NCI-H2107 treated with DMSO at 0.1 percent for 48 hours (cell line): ENCODE data around the gene PXT1.
A peak's percentile ranks its signal among the peaks of the same experiment; 100 is the strongest.
"Not testable (repeated sequence)": the region's sequence is repeated elsewhere in the genome, so short reads cannot be mapped to it uniquely, and the experiment has no call there.

Experiments used
- DNase-seq: peaks from one replicate; lab custom pipeline; 2025; ENCODE audit not compliant: unreplicated experiment; lab: John Stamatoyannopoulos, UW

The PXT1 gene, protein sequence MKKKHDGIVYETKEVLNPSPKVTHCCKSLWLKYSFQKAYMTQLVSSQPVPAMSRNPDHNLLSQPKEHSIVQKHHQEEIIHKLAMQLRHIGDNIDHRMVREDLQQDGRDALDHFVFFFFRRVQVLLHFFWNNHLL

DNA sequence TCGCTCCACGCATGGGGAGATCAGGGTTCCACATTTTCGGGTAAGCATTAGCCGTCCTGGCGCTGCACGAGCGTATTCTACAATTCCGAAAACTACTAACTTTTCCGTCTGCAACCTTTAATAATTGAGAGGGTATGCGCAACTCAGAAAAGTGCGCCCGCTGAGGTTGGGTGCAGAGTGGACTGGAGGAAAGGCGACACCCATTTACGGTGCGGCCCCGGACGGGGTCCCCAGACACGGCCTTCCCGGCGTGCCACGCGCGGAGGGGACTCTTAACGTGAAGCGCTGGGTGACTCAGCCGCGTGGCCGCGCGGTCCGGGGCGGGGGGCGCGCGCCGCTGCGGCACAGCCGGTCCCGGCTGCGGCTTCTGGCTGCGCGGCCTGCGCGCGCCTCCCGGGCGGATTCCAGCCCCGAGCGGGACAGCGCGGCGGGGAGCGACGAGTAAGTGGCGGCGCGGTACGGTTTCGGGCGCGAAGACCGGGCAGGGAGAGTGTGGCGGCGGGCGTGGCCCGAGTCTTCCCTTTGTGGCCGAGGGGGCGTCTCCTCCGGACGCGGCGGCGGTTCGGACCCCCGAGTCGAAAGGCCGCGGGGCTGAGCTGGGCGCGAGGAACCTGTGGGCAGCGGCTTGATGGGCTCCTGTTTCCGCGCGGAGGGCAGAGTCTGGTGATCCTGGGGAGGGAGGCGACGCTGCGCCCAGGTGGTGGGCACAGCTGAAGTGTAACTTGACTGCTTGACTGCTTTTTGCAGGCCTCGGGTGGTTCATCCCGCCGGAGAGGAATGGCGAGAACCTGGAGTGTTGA is at the start of gene PXT1, which contains the start of gene KCTD20:
Gene PXT1, minus strand, starts transcription at position 184 of the 800 bp plus-strand sequence. CDS start 16,772 bp downstream, outside the sequence.
Gene KCTD20, plus strand, starts transcription at position 330 of the 800 bp plus-strand sequence. CDS start 27,098 bp downstream, outside the sequence.
- peak; percentile 47 for DNase-seq

DNA sequence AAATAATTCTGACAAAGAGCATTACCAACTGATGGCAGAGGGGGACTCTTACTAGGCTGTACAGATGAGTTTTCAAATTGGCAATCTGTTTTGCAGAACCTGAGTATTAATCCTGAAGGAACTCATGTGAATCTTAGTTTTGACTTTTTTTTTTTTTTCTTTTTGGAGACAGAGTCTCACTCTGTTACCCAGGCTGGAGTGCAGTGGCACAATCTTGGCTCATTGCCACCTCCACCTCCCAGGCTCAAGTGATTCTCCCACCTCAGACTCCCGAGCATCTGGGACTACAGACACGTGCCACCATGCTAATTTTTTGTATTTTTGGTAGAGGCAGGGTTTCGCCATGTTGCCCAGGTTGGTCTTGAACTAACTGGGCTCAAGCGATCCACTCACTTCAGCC is 49.4 kb upstream of the PXT1 start:
- DNase-seq, result no peak

DNA sequence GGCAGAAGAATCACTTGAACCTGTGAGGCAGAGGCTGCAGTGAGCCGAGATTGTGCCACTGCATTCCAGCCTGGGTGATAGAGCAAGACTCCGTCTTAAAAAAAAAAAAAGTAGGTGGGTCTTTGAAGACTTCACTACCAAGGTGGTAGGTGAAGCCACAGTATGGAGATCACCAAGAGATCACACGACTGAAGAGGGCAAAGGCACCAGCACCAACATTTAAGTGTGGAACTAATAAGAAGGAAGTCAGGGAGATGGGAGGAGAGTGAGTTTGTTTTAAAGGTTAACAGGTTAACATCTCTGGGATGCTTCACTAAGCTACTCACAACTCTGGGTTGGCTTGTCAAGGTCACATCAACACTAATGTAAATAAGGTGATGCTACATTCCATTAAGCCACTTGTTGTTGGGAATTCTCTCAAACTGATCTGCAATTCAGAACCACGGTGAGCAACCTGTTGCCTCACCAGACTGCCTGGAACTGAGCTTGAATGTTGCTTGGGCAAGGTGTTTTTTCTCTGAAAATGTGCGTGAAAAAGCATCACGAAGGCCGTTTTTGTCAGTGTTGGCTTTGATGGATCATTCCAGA is 48.8 kb upstream of the PXT1 start:
- DNase-seq, result no peak

- DNase-seq, result no peak
Measured at GRCh38 chr6:36489426-36489825, 46.8 kb upstream of the PXT1 start.

GRCh38 chr6:36488221-36488620 is 45.6 kb upstream of the PXT1 start:
- no peak for DNase-seq

DNA sequence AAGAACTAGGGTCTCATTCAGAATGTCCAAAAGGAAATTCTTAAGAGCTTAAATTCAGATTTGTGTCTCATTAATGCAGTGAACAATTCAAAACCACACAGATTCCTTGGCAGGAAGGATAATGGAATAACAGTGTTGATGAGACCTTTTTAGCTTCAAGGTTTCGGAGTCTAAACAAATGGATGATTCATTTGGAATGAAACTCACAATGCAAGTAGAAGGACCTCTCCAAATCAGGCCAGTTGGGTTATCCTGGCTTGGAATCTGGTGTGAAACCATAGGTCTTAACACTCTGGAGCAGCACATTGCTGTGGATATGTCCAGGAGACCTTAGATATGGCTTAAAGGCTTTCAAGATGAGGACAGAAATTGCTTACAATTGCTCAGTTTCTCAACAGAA is 45.0 kb upstream of the PXT1 start:
- no peak for DNase-seq

- DNase-seq, result no peak
Measured at GRCh38 chr6:36484736-36485135, 42.1 kb upstream of the PXT1 start.

DNA sequence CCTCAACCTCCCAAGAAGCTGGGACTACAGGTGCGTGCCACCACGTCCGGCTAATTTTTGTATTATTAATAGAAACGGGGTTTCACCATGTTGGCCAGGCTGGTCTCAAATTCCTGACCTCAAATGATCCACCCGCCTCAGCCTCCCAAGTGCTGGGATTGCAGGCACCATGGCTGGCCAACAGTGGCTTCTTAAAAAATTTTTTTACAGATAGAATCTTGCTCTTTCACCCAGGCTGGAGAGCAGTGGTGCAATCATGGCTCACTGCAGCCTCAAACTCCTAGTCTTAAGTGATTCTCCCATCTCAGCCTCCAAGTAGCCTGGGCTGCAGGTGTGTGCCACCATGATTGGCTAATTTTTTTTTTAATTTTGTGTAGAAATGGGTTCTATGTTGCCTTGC is 40.7 kb upstream of the PXT1 start:
- not testable (repeated sequence) for DNase-seq

DNA sequence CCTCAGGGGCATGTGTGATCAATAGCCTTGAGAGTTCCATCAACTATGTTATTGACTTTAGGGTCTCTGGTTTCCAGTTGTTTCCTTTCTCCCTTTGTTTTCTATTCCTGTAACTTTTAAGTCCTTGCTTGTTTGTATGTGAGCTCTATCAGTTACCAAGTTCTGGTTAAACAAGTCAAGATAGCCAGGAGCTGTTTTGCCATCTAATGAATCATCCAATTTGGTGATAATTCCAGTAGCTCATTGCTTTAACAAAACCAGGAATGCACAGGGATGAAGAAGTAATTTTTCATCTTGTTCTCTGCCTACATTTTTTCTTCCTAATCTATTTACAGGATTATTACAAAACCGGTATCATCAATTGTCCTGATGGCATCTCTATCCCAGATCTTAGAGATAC is 36.6 kb upstream of the PXT1 start:
- no peak for DNase-seq

DNA sequence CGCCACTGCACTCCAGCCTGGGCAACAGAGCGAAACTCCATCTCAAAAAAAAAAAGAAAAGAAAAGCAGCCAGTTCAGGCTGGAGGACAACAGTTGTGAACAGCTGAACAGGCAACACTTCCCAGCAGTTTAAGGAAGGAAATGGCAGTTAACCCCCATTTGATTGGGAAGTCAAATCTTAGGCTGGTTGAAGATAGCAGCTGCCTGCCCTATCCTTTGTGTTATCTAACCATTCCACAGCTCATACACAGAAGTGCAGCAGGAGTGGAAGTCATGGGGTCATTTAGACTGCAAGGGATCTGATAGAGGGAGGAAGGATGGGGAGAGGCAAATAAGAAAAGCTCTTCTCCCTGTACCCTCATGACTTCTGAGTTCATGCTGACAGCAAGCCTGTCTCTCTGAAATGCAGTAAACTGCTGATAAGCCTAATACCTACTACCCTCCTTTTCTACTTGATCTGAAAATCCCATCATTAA is 35.4 kb upstream of the PXT1 start:
- DNase-seq, result no peak

- no peak for DNase-seq
Measured at GRCh38 chr6:36469946-36470345, 27.3 kb upstream of the PXT1 start.

DNA sequence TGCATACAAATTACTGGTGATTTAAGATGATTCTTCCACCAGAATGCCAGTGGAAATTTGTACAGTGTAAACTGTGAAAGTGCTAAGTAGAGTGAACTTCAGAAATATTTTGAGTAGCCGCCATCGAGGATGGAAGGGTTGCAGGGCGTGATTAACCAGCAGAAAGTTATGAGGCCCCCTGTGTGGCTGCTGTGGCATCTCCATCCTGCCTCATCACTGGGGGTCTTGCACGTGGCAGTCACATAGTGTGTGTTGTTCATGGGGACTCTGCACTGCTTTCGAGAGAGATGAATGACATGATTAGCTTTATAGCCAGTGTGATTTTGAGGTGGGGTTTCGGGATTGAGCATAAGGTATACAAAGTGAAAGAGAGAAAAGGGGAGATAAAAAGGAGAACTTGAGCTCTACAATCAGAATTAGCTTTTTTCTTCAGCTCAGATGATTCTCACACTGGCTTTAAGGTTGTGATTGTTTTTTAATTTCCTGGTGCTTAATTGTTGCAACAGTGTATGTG is 26.6 kb upstream of the PXT1 start:
- no peak for DNase-seq

GRCh38 chr6:36467625-36468024 is 25.0 kb upstream of the PXT1 start:
- DNase-seq, result no peak

DNA sequence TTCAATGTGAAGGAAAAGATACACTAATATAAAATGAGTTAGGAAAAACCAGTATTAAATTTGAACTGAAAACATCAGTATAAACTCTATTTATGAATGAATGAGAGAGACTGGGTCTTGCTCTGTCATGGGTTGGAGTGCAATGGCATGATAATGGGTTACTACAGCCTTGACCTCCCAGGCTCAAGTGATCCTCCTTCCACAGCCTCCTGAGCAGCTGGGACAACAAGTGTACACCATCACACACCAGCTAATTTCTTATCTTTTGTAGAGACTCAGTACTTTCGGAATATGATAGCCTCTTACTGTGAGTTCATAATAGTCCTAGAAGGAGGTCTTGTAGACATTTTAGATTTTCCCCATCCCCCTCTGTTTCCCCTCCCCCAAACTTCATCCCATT is 21.6 kb upstream of the PXT1 start:
- DNase-seq, result no peak

GRCh38 chr6:36463676-36464075 is 21.0 kb upstream of the PXT1 start:
- no peak for DNase-seq

GRCh38 chr6:36461646-36462045 is 19.0 kb upstream of the PXT1 start:
- no peak for DNase-seq

DNA sequence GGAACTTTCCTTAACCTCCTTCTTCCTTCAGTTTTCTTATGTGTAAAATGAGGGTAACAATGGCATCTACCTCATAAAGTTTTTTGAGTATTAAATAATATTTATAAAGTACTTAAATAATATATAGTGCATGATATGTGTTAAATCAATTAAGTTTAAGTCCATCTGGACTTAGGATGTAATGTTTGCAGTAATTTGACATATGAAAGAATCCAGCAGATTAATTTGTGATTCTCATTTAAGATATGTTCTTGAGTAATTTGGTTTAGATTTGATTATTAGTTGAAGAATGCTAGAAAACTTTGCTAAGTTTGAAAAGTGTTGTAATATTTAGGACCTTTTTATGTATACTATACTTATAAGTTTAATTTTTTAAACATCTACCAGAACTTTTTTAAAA is 18.3 kb upstream of the PXT1 start:
- DNase-seq, result no peak

DNA sequence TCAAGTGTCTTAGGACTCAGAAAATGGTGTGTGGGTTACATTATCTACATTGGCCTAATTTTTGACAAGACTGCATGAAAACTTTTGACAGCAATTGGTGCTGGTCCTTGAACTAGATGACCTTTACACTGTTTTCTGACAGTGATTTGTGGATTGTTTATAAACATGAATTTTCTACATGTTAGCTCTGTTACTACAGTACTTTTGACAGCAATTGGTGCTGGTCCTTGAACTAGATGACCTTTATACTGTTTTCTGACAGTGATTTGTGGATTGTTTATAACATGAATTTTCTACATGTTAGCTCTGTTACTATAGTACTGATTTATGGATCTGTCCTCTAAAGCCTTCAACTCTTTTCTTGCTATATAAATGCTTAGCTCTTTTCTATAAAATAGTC is 16.8 kb upstream of the PXT1 start:
- no peak for DNase-seq

- no peak for DNase-seq
Measured at GRCh38 chr6:36455486-36456027, 12.9 kb upstream of the PXT1 start.

GRCh38 chr6:36452897-36453296 is 10.2 kb upstream of the PXT1 start:
- DNase-seq, result not testable (repeated sequence)

- DNase-seq, result not testable (repeated sequence)
Measured at GRCh38 chr6:36449173-36449572, 6.5 kb upstream of the PXT1 start.

GRCh38 chr6:36445621-36446020 is 3.0 kb upstream of the PXT1 start:
- DNase-seq, result no peak
